ENCODE data around the gene TCIRG1.

TCIRG1 gene

DNA sequence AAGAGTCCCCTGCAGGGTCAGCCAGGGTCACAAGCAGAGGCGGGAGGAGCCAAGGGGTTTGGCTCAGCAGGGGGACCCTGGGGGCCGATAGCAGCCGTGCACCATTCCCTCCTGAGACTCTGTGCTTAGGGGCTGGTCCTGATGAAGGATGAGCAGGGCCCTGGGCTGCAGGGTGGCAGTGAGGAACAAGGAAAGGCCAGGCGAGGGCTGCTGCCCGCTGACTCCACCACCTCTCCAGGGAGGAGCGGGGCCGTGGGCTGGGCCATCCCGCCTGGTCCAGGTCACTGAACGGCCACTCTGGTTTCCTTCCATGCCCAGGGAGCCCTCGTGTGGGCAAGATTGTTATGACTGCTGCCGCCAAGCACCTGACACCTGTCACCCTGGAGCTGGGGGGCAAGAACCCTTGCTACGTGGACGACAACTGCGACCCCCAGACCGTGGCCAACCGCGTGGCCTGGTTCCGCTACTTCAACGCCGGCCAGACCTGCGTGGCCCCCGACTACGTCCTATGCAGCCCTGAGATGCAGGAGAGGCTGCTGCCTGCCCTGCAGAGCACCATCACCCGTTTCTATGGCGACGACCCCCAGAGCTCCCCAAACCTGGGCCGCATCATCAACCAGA lies 17.5 kb upstream of the TCIRG1 start:
- Histone ChIP-seq H3K9me3 (no peaks in the 10 kb centered on the region), H3K27me3 (no peaks in the 10 kb centered on the region), H3K36me3 (peaks cover 5 to 23% (median 17%) of the 10 kb centered on the region in 3 donors), H3K4me1 (peaks cover 0 to 19% (median 9%) of the 10 kb centered on the region in 4 donors), H3K4me3 (no peak overlapping the region), H3K27ac (no peak overlapping the region)
- TF ChIP-seq, protein P1, sequence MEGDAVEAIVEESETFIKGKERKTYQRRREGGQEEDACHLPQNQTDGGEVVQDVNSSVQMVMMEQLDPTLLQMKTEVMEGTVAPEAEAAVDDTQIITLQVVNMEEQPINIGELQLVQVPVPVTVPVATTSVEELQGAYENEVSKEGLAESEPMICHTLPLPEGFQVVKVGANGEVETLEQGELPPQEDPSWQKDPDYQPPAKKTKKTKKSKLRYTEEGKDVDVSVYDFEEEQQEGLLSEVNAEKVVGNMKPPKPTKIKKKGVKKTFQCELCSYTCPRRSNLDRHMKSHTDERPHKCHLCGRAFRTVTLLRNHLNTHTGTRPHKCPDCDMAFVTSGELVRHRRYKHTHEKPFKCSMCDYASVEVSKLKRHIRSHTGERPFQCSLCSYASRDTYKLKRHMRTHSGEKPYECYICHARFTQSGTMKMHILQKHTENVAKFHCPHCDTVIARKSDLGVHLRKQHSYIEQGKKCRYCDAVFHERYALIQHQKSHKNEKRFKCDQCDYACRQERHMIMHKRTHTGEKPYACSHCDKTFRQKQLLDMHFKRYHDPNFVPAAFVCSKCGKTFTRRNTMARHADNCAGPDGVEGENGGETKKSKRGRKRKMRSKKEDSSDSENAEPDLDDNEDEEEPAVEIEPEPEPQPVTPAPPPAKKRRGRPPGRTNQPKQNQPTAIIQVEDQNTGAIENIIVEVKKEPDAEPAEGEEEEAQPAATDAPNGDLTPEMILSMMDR (IDR thresholded peaks at IDR 0.05), result no peak
- no peak for DNase-seq
- intact Hi-C loops (cut with DNase I; ENCODE audit: low total_unique reads), result no loop called here

DNA sequence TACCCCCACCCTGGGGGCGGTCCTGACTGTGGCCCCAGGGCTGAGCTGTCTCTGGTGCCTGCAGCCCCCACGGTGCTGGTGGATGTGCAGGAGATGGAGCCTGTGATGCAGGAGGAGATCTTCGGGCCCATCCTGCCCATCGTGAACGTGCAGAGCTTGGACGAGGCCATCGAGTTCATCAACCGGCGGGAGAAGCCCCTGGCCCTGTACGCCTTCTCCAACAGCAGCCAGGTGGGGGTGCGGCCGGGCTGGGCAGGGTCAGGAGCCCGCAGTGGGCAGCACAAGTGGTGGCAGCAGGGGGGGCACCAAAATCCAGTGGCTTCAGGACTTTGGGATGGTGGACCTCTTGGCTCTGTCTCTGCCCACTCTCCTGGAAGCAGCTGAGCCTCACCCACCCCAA lies 16.3 kb upstream of the TCIRG1 start:
- Histone ChIP-seq H3K4me3 (no peak overlapping the region), H3K27ac (no peak overlapping the region), H3K4me1 (peaks cover 0 to 6% (median under 1%) of the 10 kb centered on the region in 4 donors), H3K27me3 (no peaks in the 10 kb centered on the region), H3K9me3 (no peaks in the 10 kb centered on the region), H3K36me3 (peaks cover 5 to 23% (median 17%) of the 10 kb centered on the region in 3 donors)
- no peak for DNase-seq
- TF ChIP-seq, protein P1 (IDR thresholded peaks at IDR 0.05), result no peak
- intact Hi-C loops (cut with DNase I; ENCODE audit: low total_unique reads), result no loop called here

DNA sequence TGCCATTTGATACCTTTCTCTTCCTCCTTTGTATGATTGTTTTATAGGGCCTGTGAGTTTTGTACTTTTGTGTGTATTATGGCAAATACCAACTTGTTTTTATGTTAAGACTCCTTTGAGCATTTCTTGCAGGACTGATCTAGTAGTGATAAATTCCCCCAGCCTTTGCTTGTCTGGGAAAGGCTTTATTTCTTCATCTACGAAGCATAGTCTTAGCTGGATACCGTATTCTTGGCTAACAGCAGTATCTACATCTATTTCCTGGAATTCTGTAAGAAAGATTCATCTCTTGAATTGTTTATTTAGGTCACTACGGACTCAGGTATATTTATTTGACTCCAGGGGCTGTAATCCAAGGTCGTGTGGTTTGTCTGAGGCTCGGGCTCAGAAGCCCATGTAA lies 14.3 kb upstream of the TCIRG1 start:
- H3K27ac ChIP-seq, result no peak overlapping the region
- H3K4me3 ChIP-seq, result no peak overlapping the region
- TF ChIP-seq, protein P1 (IDR thresholded peaks at IDR 0.05), result no peak
- no peak for DNase-seq
- intact Hi-C loops (cut with DNase I; ENCODE audit: low total_unique reads), result no loop called here
- peaks cover 0 to 3% (median 2%) of the 10 kb centered on the region in 4 donors for H3K4me1 ChIP-seq
- H3K27me3 ChIP-seq, result no peaks in the 10 kb centered on the region
- H3K9me3 ChIP-seq, result no peaks in the 10 kb centered on the region
- peaks cover 5 to 23% (median 17%) of the 10 kb centered on the region in 3 donors for H3K36me3 ChIP-seq

DNA sequence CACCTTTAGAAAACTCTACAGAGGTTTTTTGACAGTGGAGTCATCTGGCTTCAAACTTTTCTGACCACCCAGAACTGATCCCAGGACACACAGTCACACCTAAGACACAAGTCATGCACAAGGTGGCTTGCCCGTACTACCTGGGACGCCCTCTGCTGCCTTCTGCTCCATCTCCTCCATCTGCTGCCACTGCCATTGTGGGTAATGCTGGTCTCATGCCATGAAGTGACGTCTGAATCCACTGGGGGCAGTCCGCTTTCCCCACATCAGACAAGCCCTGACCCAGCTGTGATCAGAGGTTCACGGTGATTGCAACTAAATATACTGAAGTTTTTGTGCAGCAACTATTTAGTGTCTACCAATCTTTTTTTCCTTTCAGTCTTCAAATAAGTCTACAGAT lies 13.8 kb upstream of the TCIRG1 start:
- DNase-seq, result no peak
- TF ChIP-seq, protein P1 (IDR thresholded peaks at IDR 0.05), result no peak
- peaks cover 5 to 23% (median 17%) of the 10 kb centered on the region in 3 donors for H3K36me3 ChIP-seq

DNA sequence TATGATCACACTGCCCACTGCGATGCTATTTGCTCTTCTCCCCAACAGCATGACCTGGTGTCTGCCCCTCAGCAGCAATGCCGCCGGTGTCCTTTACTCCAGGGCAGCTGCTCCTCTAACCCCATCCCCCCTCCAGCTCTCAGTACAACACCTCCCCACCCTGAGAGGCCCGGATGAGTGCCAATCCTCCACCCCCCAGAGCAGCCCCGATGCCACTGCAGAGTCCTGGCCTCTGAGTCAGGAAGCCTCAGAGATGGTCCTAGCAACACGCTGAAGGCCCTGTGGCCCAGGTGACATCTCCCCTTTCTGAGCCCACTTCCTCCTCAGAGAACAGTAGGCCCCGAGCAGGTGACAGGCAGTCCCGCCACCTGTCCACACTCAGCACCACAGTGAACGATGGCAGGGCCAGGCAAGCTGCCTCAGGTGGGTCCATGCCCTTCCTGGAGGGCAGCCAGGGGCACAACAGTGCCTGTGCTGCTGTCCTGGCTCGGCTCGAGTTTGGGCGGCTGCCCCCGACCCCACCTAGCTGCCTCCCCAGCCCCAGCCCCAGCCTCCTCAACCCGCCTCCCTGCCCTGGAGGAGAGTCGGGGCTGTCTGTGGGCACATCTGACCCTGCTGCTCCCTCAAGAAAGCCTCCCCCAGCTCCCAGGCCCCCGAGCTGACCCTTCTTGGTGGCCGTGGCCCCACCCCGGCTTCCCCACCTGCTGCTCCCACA lies 12.3 kb upstream of the TCIRG1 start:
- H3K36me3 ChIP-seq, result peaks cover 5 to 23% (median 17%) of the 10 kb centered on the region in 3 donors
- H3K4me3 ChIP-seq, result no peak overlapping the region
- H3K4me1 ChIP-seq, result peaks cover 0 to 13% (median 11%) of the 10 kb centered on the region in 4 donors
- intact Hi-C loops (cut with DNase I; ENCODE audit: low total_unique reads), result no loop called here
- no peaks in the 10 kb centered on the region for H3K27me3 ChIP-seq
- no peak for DNase-seq
- H3K27ac ChIP-seq, result no peak overlapping the region
- H3K9me3 ChIP-seq, result no peaks in the 10 kb centered on the region
- TF ChIP-seq, protein P1 (IDR thresholded peaks at IDR 0.05), result no peak

More for the DNA sequence above, 13.8 kb upstream of the TCIRG1 start:
- Histone ChIP-seq H3K4me1 (peaks cover 0 to 6% (median 5%) of the 10 kb centered on the region in 4 donors), H3K9me3 (no peaks in the 10 kb centered on the region), H3K27ac (no peak overlapping the region), H3K27me3 (no peaks in the 10 kb centered on the region), H3K4me3 (no peak overlapping the region)
- intact Hi-C loops (cut with DNase I; ENCODE audit: low total_unique reads), result no loop called here

Data from tibial artery (tissue), 4 donors.